ENCODE data around the gene WASL.
"Not testable (repeated sequence)": the region's sequence is repeated elsewhere in the genome, so short reads cannot be mapped to it uniquely, and the experiment has no call there.

WASL gene

DNA sequence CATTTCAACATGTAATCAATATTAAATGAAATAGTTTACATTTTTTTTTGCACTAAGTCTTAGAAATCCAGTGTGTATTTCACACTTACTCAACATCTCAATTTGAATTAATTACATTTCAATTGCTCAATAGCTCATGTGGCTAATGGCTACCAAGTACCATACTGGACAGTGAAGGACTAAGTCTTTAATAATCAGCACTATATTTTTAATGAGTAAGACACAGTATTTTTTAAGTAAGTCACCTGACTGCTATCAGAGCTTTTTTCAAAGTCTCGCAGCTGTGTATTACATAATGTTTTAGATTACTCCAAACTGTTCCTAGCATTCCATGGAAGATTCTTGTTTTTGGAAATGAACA is 19.6 kb downstream of the WASL start:
- FAIRE-seq, result no peak

DNA sequence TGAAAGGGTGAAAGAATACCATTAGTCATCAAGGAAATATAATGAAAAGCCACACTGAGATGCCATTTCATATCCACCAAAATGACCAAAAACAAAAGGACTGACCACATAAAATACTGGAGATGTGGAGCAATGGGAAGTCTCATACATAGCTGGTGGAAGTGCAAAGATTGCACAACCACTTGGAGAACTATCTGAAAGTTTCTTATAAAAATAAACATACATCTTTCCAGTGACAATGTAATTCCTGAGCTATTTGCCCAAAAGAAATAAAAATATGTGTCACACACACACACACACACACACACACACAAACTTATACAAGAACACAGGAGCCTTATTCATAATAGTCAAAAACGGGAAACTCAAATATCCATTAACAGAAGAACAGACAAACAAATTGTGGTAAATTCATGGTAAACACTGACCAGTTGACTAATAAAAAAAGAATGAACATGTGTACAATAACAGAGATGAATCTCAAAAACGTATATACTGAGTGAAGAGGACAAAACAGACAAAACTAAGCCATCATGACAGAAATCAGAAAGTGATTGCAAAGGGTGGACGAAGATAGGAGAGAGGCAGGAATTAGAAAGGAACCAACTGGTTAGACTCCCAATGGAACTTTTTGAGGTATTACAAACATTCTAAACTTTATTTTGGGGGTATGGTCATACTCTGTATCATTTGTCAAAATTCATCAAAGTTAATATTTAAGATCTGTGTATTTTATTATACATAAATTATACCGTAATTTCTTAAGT is 21.5 kb downstream of the WASL start:
- no peak for FAIRE-seq

GRCh38 chr7:123725586-123726171 is 23.1 kb downstream of the WASL start:
- FAIRE-seq, result no peak

DNA sequence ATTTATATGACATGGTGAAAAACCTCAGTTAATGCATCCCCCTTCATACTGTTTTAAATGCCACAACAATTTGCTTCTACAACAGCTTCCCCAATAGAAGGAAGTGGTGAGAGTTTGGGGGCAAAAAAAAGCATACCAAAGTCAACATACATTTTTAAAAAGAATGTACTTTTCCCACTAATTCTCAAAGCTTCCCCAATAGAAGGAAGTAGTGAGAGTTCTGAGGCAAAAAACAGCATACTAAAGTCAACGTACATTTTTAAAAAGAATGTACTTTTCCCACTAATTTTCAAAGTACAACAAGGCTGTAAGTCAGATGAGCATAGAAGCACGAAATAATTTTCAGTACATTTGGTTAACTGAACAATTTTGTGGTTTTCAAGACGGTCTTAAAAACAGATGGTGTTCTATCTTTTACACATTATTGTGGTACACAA is 24.0 kb downstream of the WASL start:
- FAIRE-seq, result no peak

GRCh38 chr7:123723913-123724312 is 24.9 kb downstream of the WASL start:
- FAIRE-seq, result no peak

DNA sequence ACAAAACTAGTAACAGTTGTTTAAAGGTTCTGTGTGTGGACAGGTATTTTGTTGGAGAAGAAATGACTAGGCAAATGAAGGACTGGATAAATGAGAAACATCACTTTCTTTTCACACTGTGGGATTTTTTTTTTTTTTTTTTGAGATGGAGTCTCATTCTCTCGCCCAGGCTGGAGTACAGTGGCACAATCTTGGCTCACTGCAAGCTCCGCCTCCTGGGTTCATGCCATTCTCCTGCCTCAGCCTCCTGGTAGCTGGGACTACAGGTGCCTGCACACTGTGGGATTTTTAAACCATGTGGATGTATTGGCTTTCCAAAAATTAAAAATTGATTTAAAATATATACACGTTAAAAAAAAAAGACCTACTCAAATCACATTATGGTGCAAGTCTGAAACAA is 28.3 kb downstream of the WASL start:
- FAIRE-seq, result not testable (repeated sequence)

DNA sequence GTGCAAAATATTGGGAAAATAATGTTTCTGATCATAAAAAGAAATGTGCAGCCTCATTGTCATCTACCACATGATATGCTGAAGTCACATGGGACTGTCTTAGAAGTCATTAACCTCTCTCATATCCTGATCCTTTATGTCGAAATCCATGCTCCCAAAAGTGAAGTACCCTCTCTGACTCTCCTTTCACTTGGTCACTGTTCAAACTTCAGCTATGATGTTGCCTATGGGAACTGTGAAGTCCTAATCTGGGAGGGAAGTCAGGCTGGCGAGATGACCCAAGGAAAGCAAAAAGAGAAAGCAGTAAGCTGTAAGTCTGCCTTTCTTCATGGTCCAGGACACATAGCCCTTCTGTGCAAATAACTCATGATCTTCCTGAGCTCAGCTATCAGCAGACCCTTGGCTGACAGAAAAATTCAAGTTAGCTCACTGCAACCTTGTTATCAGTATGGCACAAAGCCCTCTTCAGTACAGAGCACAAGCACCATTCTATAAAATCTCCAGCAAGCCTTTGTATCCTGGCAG is 29.5 kb downstream of the WASL start:
- no peak for FAIRE-seq

DNA sequence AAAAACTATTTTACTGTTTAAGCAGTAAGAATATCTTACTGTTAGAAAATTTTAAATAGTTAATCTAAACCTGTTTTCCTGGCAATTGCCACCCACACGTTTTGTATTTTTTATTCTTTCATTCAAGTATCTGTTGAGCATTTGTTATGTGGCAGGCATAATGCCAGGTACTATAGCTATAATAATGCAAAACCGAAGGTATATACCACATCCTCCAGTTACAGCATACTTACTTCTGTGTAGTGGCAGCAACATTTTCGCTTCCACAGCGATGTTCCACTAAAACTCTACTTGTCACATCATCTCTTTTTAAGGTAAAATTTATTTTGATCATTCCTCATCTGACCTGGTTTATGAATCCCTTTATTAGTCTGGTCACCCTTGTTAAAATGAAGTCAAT is 30.0 kb downstream of the WASL start:
- no peak for FAIRE-seq

- FAIRE-seq, result no peak
These were observed 31.1 kb downstream of the WASL start for GRCh38 chr7:123717689-123718088.

- no peak for FAIRE-seq
These were observed 31.9 kb downstream of the WASL start for GRCh38 chr7:123716877-123717276.

DNA sequence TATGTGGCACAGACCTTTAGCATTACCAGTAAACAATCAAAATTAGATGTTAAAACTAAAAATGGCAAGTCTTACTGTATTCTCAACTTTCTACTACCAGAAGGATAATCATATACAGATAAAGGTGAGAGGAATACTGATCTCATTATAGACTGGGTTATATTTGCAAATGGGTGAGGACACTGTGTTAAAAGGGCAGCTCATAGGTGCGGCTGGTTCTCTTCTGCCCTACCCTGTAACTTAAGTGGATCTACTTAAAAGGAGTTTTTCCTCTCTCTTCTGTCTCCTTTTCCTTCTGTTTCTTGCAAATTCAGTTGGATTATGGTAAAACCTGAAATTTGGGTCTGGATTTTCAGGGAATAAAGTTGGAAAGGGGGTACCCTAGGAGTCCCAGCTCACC is 33.0 kb downstream of the WASL start:
- FAIRE-seq, result no peak

DNA sequence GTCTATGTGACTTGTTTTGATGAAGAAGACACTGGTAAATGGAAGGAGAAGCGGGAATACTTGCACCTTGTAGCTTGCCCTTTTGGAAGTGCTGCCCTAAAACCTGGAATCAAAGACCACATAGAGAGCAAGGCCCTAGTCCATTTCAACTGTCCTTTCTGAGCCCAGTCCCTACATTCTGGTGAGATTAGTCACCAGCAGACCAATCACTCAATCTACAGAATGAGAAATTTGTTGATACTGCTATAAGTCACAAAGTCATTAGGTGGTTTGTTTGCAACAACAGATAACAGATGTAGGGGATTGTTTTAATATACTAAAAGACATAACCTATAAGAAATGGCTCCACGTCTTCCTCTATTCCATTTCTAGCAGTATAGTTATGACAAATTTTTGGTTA is 33.6 kb downstream of the WASL start:
- FAIRE-seq, result no peak

- no peak for FAIRE-seq
These were observed 34.3 kb downstream of the WASL start for GRCh38 chr7:123714296-123715080.

- FAIRE-seq, result no peak
These were observed 36.2 kb downstream of the WASL start for GRCh38 chr7:123712619-123713018.

DNA sequence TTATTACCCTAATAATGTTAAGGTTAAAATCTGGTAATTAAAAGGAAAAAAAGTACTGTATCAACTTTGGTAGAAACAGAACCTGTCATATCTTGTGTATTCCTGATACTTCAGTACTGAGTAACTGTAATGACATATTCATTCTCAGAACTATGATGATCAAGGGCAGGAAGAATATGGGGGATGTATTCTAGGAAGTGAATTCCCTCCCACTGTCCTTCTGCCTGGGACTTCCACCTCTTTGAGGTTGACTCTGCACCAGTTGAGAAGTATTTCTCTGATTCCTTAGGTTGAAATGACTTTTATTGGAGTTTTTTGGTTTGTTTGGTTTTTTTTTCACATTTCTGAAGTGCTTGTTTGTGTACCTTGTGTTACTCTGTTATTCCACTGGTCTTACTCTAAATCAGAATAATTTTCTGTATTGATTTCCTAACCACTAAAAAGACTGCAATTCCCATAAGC is 36.9 kb downstream of the WASL start:
- FAIRE-seq, result no peak

DNA sequence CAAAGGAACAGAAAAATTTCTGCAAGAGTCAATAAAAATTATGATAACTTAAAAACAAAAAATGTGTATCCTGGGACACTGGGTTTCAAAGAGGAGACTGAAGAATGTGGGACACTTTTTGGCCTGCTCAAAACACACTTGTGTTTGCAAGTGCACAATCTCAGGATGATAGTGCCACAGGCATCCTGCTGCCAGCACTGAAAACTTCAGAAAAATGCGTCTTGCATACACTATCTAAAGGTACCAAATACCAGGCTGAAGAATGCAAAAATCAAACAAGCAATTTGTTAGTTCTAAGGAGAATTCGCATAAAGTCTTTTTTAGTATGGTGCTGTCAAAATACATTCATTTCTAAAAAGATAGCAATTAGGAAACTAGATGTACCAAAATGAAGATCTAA is 38.1 kb downstream of the WASL start:
- no peak for FAIRE-seq

DNA sequence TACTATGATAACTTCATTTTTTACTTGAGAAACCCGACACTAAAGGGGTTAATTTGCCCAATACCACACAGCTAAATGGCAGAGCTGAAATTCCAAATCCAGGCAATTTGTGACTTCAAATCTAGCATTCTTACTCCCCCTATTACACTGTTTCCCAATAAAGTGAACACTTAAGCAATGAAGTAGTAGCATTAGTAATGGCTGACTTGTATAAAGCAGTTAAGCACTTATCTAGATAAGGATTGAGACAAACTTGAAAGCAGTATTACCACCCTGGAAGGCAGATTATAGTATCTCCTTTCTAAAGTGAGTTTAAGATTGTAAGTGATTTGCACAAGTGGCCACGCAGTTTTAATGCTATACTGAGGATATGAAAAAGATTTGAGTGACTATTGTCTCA is 39.3 kb downstream of the WASL start:
- FAIRE-seq, result no peak

DNA sequence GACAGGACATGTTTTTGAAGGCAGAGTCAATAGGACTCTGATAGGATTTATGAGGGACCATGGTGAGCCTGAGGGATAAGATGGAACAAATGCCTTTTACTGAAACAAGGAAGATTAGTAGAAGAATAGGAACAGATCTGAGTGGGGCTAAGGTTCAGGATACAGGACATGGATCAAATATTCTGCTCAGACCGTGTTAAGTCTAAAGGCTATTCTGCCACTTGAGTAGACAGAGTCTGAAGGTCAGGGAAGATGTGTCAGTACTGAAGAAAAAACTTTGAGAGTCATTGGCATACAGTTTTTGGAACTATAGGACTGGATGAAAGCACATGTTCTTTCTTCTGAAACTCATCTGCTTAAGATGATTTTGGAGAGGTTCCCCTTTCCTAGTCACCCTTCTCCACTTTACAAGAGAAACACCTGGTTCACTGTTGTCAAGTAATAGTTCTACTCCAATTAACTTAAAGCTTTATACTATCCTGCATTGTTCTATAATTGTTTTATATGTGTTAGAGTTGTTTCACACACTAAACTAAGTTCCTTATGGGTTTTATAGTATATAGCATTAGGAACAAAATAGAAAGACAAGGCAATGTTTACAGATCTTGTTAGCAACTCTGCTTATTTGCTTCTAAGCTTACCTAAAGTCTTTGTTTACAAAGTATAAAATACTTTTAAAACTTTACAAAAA is 43.4 kb downstream of the WASL start:
- no peak for FAIRE-seq

- FAIRE-seq, result no peak
These were observed 52.7 kb downstream of the WASL start for GRCh38 chr7:123695944-123696677.

GRCh38 chr7:123692471-123692877 is 56.3 kb downstream of the WASL start:
- no peak for FAIRE-seq

- FAIRE-seq, result no peak
These were observed 58.3 kb downstream of the WASL start for GRCh38 chr7:123690550-123690949.

DNA sequence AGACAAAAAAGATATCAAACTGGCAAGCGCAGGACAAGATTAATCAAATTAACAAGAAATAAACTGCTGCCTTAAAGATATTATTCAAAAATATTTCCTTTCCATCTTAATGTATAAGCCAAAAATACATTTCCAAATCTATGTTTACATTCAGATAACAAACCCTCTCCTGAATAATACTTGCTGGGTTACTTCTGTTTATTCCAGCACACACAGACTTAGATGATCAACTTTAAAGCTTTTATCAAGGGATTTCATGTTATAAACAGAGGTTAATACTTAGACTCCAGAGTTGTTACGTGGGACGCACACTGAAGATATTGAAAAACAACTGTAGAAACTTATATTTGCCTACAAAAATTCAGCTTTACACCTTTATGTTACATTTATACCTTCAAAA is 59.6 kb downstream of the WASL start:
- FAIRE-seq, result no peak
